Hepatocyte (in vitro differentiated cells): ENCODE results near the gene MICAL3. TPM values are rescaled to one million over a fixed set of nuclear protein-coding genes. Genes with fewer than 3 reads are reported as not detected.

Experiments used
- DNase-seq: peaks from one replicate; pipeline ENCODE4 v3.0.0-alpha.2; 2016; ENCODE audit warnings: low spot score
- H2AFZ ChIP-seq: fragments of 200-600 bp; sonication (generic); 2 replicates; pipeline ENCODE4 v1.6.0; 2016; ENCODE audit warnings: antibody characterized with exemption, mild to moderate bottlenecking
- H3K27ac ChIP-seq: fragments of 200-600 bp; sonication (generic); 2 replicates; pipeline ENCODE4 v1.5.1; 2016; ENCODE audit warnings: mild to moderate bottlenecking
- H3K27me3 ChIP-seq: fragments of 200-600 bp; sonication (generic); 2 replicates; pipeline ENCODE4 v1.6.1; 2016
- H3K36me3 ChIP-seq: fragments of 200-600 bp; sonication (generic); replicated peaks from 2 replicates; pipeline ENCODE4 v1.5.1; 2016; ENCODE audit warnings: low read depth; ENCODE audit not compliant: insufficient read depth
- H3K4me1 ChIP-seq: fragments of 200-600 bp; sonication (generic); 2 replicates; pipeline ENCODE4 v1.5.1; 2016; ENCODE audit warnings: mild to moderate bottlenecking, moderate library complexity; ENCODE audit not compliant: insufficient read depth
- H3K4me2 ChIP-seq: fragments of 200-600 bp; sonication (generic); 2 replicates; pipeline ENCODE4 v1.6.0; 2016
- H3K4me3 ChIP-seq: fragments of 200-600 bp; sonication (generic); 2 replicates; pipeline ENCODE4 v1.5.1; 2016; ENCODE audit warnings: mild to moderate bottlenecking
- H3K79me2 ChIP-seq: fragments of 200-600 bp; sonication (generic); 2 replicates; pipeline ENCODE4 v1.6.0; 2017; ENCODE audit warnings: mild to moderate bottlenecking
- H3K9me2 ChIP-seq: fragments of 200-600 bp; sonication (generic); replicated peaks from 2 replicates; pipeline ENCODE4 v1.6.0; 2017; ENCODE audit warnings: mild to moderate bottlenecking; ENCODE audit not compliant: insufficient read depth
- H3K9me3 ChIP-seq: fragments of 200-600 bp; sonication (generic); 2 replicates; pipeline ENCODE4 v1.5.1; 2016; ENCODE audit warnings: low read depth, mild to moderate bottlenecking
- H4K20me1 ChIP-seq: fragments of 200-600 bp; sonication (generic); 2 replicates; pipeline ENCODE4 v1.6.0; 2016; ENCODE audit warnings: mild to moderate bottlenecking; ENCODE audit not compliant: insufficient read depth, poor library complexity, severe bottlenecking
- EZH2 ChIP-seq: fragments of 200-600 bp; sonication (generic); IDR thresholded peaks from 2 replicates; pipeline ENCODE4 v1.6.1; 2016; ENCODE audit warnings: antibody characterized with exemption, mild to moderate bottlenecking, borderline replicate concordance
- EZH2phosphoT487 ChIP-seq: fragments of 200-600 bp; sonication (generic); IDR thresholded peaks from one replicate; pipeline ENCODE4 v1.6.1; 2018; ENCODE audit warnings: antibody characterized with exemption, mild to moderate bottlenecking, low read depth, moderate library complexity; ENCODE audit not compliant: unreplicated experiment, severe bottlenecking
- WGBS: methylation state at CpG from one replicate; pipeline ENCODE4 v1.1.6; 2016; ENCODE audit warnings: low lambda C conversion rate; ENCODE audit errors: missing lambda C conversion rate; 5-methylcytosine and 5-hydroxymethylcytosine counted together
- polyA plus RNA-seq: library from polyadenylated mRNA; unstranded; fragments of >200 nt; fragmentation: Nextera tagmentation; extraction: Ambion mirVana; gene quantifications from 2 replicates; pipeline ENCODE4 v1.2.1, GENCODE V29; 2016
- total RNA-seq: library from RNA; depleted of rRNA; stranded (reverse); fragments of >200 nt; gene quantifications from 2 replicates; pipeline ENCODE4 v1.2.3, GENCODE V29; 2014
- TF ChIP-seq, protein P1 (sequence below): fragments of 200-600 bp; sonication (generic); IDR thresholded peaks from 2 replicates; pipeline ENCODE4 v1.5.1; 2016; ENCODE audit warnings: antibody characterized with exemption, mild to moderate bottlenecking; ENCODE audit not compliant: poor library complexity

The MICAL3 gene
- total and polyA plus RNA-seq, 2 experiments from 2014 or later = 4.6 to 22.7 TPM

DNA sequence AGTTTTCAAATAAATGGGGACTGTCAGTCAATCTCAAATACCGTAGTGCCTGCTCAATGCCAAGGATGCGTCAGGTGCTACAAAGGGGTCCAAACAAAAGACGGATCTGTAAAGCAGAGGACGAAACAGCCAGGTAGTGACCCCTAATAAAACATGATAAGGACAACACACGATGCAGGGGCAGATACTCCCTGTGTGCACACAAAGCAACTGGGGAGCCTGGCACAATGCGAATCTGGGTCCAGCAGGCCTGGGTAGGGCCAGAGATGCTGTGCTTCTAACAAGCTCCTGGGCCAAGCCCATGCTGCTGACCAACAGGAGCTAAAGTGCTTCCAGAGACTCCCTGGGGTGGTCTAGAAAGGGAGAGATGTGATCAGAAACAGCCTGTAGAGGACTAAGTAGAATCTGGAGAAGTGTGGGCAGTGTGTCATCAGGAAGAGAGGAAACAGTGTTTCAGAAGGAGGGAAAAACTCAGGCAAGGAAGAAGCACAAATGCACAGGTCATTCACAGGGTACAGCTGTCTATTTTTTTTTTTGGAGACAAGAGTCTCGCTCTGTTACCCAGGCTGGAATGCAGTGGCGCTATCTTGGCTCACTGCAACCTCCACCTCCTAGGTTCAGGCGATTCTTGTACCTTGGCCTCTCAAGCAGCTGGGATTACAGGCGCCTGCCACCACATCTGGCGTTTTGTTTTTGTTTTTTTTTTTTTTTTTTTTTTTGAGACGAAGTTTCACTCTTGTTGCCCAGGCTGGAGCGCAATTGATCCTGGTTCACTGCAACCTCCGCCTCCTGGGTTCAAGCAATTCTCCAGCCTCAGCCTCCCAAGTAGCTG, 74.5 kb downstream of the MICAL3 start:
- H3K4me2 ChIP-seq = no peak overlapping the region
- H3K27ac ChIP-seq = no peak overlapping the region
- H3K36me3 ChIP-seq = no peaks in the 10 kb centered on the region
- no peak overlapping the region for H3K4me3 ChIP-seq
- no peaks in the 10 kb centered on the region for H3K9me3 ChIP-seq
- no peaks in the 10 kb centered on the region for H3K27me3 ChIP-seq
- H4K20me1 ChIP-seq = peaks cover 28% of the 10 kb centered on the region
- H3K9me2 ChIP-seq = no peaks in the 10 kb centered on the region
- DNase-seq = no peak
- 96% methylated on average over 14 of the region's 14 CpGs for WGBS
- no peak for TF ChIP-seq EZH2
- TF ChIP-seq, protein P1, sequence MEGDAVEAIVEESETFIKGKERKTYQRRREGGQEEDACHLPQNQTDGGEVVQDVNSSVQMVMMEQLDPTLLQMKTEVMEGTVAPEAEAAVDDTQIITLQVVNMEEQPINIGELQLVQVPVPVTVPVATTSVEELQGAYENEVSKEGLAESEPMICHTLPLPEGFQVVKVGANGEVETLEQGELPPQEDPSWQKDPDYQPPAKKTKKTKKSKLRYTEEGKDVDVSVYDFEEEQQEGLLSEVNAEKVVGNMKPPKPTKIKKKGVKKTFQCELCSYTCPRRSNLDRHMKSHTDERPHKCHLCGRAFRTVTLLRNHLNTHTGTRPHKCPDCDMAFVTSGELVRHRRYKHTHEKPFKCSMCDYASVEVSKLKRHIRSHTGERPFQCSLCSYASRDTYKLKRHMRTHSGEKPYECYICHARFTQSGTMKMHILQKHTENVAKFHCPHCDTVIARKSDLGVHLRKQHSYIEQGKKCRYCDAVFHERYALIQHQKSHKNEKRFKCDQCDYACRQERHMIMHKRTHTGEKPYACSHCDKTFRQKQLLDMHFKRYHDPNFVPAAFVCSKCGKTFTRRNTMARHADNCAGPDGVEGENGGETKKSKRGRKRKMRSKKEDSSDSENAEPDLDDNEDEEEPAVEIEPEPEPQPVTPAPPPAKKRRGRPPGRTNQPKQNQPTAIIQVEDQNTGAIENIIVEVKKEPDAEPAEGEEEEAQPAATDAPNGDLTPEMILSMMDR = no peak
- no peak for TF ChIP-seq EZH2phosphoT487
- H3K4me1 ChIP-seq = peaks cover 6% of the 10 kb centered on the region
- peaks cover 93% of the 10 kb centered on the region for H3K79me2 ChIP-seq
- H2AFZ ChIP-seq = no peak overlapping the region

DNA sequence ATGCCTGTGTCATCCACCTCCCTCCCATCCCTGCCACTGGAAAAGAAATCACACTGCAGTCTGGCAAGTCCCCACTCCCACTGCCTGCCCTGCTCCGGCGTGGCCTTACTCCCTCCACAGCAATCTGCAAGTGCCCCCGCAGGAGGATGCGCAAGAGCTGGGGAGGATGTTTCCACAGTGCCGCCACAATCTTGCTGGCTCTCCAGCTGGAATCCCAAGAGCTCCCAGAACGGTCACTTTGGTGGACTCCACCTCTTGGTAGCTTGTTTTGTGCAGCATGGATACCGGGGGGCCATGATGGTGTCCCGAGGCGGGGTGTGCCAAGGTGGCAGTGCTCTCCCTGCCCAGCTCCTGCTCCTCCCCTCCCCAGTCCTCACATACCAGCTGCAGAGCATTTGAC, 76.3 kb downstream of the MICAL3 start:
- Histone ChIP-seq H3K79me2 (peaks cover 98% of the 10 kb centered on the region), H3K4me1 (peaks cover 6% of the 10 kb centered on the region), H3K9me3 (no peaks in the 10 kb centered on the region), H3K4me2 (no peak overlapping the region), H3K36me3 (no peaks in the 10 kb centered on the region), H4K20me1 (peaks cover 39% of the 10 kb centered on the region), H2AFZ (no peak overlapping the region), H3K27ac (no peak overlapping the region), H3K27me3 (no peaks in the 10 kb centered on the region), H3K4me3 (no peak overlapping the region), H3K9me2 (no peaks in the 10 kb centered on the region)
- DNase-seq = no peak
- 93% methylated on average over 9 of the region's 9 CpGs for WGBS
- TF ChIP-seq, protein P1 = no peak

DNA sequence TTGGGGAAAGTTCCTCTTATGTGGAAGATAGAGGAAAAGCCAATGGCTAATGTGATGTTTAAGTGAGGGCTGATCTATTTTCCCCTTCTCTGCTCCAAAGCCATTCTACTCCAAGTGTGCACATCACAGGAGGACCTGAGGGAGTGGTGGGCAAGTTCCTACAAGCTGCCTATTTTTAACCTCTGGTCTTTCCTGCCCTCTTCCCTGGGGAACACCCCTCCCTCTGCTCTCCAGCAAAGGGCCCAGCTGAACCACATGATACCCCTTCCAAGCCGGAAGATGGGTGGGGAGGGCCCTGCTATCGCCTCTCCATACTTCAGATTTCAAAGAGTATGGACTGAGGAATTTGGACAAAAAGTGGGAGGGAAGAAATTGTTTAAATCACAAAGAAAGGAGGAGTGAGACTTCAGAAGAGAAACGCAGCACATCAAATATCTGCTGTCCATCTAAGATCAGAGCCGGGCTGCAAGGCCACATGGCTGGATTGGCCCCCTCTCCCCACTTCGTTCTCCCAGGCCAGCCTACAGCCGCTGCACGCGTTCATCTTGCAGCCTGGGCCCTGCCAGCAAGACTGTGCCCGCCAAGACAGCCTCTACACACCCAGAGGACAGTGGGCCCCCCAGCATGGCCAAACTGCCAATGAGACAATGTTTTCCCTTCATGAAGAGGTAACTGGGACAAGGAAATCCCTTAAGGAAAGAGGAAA, 77.5 kb downstream of the MICAL3 start:
- TF ChIP-seq, protein P1 = no peak
- TF ChIP-seq EZH2 (no peak), EZH2phosphoT487 (no peak)
- H3K4me1 ChIP-seq = peaks cover 6% of the 10 kb centered on the region
- DNase-seq = no peak
- H4K20me1 ChIP-seq = peaks cover 47% of the 10 kb centered on the region
- H3K4me3 ChIP-seq = no peak overlapping the region
- H3K4me2 ChIP-seq = no peak overlapping the region
- peaks cover 99% of the 10 kb centered on the region for H3K79me2 ChIP-seq
- H3K27ac ChIP-seq = no peak overlapping the region
- WGBS = 93% methylated on average over 9 of the region's 9 CpGs
- H3K9me2 ChIP-seq = no peaks in the 10 kb centered on the region
- H3K9me3 ChIP-seq = no peaks in the 10 kb centered on the region
- H2AFZ ChIP-seq = no peak overlapping the region
- no peaks in the 10 kb centered on the region for H3K27me3 ChIP-seq
- H3K36me3 ChIP-seq = no peaks in the 10 kb centered on the region
